KMS-11 (cell line): ENCODE measurements around the gene CYSRT1.

Experiments
- H2AFZ ChIP-seq: fragments of 200-600 bp; sonication (generic); 2 replicates; pipeline ENCODE4 v1.6.1; 2016; ENCODE audit warnings: antibody characterized with exemption, mixed run types, low read depth
- H3K27ac ChIP-seq: fragments of 200-600 bp; sonication (generic); 2 replicates; pipeline ENCODE4 v1.6.1; 2016; ENCODE audit warnings: mild to moderate bottlenecking, mixed run types
- H3K27me3 ChIP-seq: fragments of 200-600 bp; sonication (generic); 2 replicates; pipeline ENCODE4 v1.6.1; 2017; ENCODE audit warnings: mild to moderate bottlenecking, low read depth, mixed run types, moderate library complexity; ENCODE audit not compliant: insufficient read depth
- H3K36me3 ChIP-seq: fragments of 200-600 bp; sonication (generic); 2 replicates; pipeline ENCODE4 v1.6.1; 2017; ENCODE audit warnings: mild to moderate bottlenecking, mixed run types; ENCODE audit not compliant: insufficient read depth
- H3K4me1 ChIP-seq: fragments of 200-600 bp; sonication (generic); 2 replicates; pipeline ENCODE4 v1.6.1; 2016; ENCODE audit warnings: mild to moderate bottlenecking, low read depth, mixed run types; ENCODE audit not compliant: poor library complexity, severe bottlenecking
- H3K4me2 ChIP-seq: fragments of 200-600 bp; sonication (generic); 2 replicates; pipeline ENCODE4 v1.7.0; 2016; ENCODE audit warnings: mild to moderate bottlenecking, mixed run types
- H3K4me3 ChIP-seq: fragments of 200-600 bp; sonication (generic); IDR thresholded peaks from 2 replicates; pipeline ENCODE4 v1.6.1; 2017; ENCODE audit warnings: low read depth, low read length, mixed read lengths; ENCODE audit not compliant: insufficient read depth
- H3K79me2 ChIP-seq: fragments of 200-600 bp; sonication (generic); 2 replicates; pipeline ENCODE4 v1.6.1; 2016; ENCODE audit warnings: low read depth, mixed run types; ENCODE audit not compliant: insufficient read depth
- H3K9ac ChIP-seq: fragments of 200-600 bp; sonication (generic); 2 replicates; pipeline ENCODE4 v1.6.1; 2016; ENCODE audit warnings: mild to moderate bottlenecking, mixed run types
- H4K20me1 ChIP-seq: fragments of 200-600 bp; sonication (generic); 2 replicates; pipeline ENCODE4 v1.6.1; 2016; ENCODE audit warnings: mild to moderate bottlenecking, mixed run types; ENCODE audit not compliant: insufficient read depth
- TF ChIP-seq, protein P1 (sequence below): fragments of 200-600 bp; sonication (generic); conservative IDR thresholded peaks from 2 replicates; pipeline ENCODE4 v1.6.1; 2017; ENCODE audit warnings: low read depth, mild to moderate bottlenecking, antibody characterized with exemption, low read length, moderate library complexity, mixed read lengths

The CYSRT1 gene

GRCh38 chr9:137181680-137182079, 43.3 kb upstream of the CYSRT1 start:
- Histone ChIP-seq H3K4me3 (no peak overlapping the region), H3K4me2 (no peak overlapping the region), H3K27me3 (no peaks in the 10 kb centered on the region), H3K4me1 (peaks cover 3% of the 10 kb centered on the region), H3K27ac (no peak overlapping the region), H4K20me1 (no peaks in the 10 kb centered on the region), H3K36me3 (no peaks in the 10 kb centered on the region), H2AFZ (no peak overlapping the region), H3K9ac (no peak overlapping the region), H3K79me2 (peaks cover 5% of the 10 kb centered on the region; the same call in 1 of the 2 replicates)
- TF ChIP-seq, protein P1, sequence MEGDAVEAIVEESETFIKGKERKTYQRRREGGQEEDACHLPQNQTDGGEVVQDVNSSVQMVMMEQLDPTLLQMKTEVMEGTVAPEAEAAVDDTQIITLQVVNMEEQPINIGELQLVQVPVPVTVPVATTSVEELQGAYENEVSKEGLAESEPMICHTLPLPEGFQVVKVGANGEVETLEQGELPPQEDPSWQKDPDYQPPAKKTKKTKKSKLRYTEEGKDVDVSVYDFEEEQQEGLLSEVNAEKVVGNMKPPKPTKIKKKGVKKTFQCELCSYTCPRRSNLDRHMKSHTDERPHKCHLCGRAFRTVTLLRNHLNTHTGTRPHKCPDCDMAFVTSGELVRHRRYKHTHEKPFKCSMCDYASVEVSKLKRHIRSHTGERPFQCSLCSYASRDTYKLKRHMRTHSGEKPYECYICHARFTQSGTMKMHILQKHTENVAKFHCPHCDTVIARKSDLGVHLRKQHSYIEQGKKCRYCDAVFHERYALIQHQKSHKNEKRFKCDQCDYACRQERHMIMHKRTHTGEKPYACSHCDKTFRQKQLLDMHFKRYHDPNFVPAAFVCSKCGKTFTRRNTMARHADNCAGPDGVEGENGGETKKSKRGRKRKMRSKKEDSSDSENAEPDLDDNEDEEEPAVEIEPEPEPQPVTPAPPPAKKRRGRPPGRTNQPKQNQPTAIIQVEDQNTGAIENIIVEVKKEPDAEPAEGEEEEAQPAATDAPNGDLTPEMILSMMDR, result no peak

DNA sequence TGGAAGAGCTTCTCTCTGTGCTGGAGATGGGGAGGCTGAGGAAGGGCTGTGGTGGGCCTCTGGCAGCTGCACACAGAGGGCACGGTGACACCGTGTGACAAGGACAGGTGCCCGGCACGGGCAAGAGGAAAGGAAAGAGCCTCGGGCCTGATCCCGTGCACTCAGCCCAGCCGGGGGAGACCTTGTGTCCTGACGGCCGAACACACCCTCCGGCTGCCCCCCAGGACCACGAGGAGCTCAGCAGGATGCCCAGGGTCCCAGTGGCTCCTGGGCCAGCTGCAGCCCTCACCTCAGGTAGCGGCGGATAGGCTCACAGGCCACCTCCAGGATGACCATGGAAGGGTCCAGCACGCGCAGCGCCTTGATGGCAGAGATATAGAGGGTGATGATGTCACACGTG, 42.1 kb upstream of the CYSRT1 start:
- Histone ChIP-seq H3K4me2 (no peak overlapping the region), H4K20me1 (no peaks in the 10 kb centered on the region), H3K27me3 (no peaks in the 10 kb centered on the region), H2AFZ (no peak overlapping the region), H3K36me3 (no peaks in the 10 kb centered on the region), H3K79me2 (peaks cover 16% of the 10 kb centered on the region), H3K4me1 (peaks cover 12% of the 10 kb centered on the region), H3K9ac (no peak overlapping the region), H3K4me3 (no peak overlapping the region), H3K27ac (no peak overlapping the region)
- TF ChIP-seq, protein P1, result no peak

DNA sequence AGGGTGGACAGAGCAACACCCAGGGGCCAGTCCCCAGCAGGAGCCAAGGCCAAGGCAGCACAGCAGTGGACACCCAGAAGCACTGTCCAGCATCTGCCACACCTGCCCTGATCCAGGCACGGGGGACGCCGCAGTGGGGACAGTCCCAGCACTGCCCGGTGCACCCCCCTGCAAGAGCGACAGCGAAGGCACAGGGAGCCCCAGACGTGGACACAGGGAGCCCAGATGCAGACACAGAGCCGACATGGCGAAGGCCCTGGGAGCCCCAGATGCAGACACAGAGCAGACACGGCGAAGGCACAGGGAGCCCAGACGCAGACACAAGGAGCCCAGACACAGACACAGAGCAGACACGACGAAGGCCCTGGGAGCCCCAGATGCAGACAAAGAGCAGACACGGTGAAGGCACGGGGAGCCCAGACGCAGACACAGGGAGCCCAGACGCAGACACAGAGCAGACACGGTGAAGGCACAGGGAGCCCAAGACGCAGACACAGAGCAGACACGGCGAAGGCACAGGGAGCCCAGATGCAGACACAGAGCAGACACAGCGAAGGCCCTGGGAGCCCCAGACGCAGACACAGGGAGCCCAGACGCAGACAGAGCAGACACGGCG, 40.9 kb upstream of the CYSRT1 start:
- H3K9ac ChIP-seq, result no peak overlapping the region
- no peak overlapping the region for H3K4me3 ChIP-seq
- H3K36me3 ChIP-seq, result no peaks in the 10 kb centered on the region
- no peak overlapping the region for H3K4me2 ChIP-seq
- no peak overlapping the region for H3K27ac ChIP-seq
- peaks cover 12% of the 10 kb centered on the region for H3K4me1 ChIP-seq
- peaks cover 20% of the 10 kb centered on the region for H3K79me2 ChIP-seq
- no peaks in the 10 kb centered on the region for H4K20me1 ChIP-seq
- TF ChIP-seq, protein P1, result no peak
- H3K27me3 ChIP-seq, result no peaks in the 10 kb centered on the region
- no peak overlapping the region for H2AFZ ChIP-seq

- Histone ChIP-seq H3K27me3 (no peaks in the 10 kb centered on the region), H4K20me1 (no peaks in the 10 kb centered on the region), H3K4me2 (no peak overlapping the region), H2AFZ (no peak overlapping the region), H3K79me2 (peaks cover 26% of the 10 kb centered on the region), H3K9ac (no peak overlapping the region), H3K27ac (no peak overlapping the region), H3K4me1 (peaks cover 16% of the 10 kb centered on the region), H3K4me3 (no peak overlapping the region), H3K36me3 (no peaks in the 10 kb centered on the region)
- TF ChIP-seq, protein P1, result no peak
Measured at GRCh38 chr9:137184881-137185660, 39.9 kb upstream of the CYSRT1 start.
